Testis (tissue), 2 donors: ENCODE data around the gene ANO10.

ENCODE experiments used
- CTCF ChIP-seq, 3 experiments: fragments of 450-650 bp in 2 of 3; fragments of 200-600 bp in 1 of 3; sonication (generic) in 1 of 3; IDR thresholded peaks; one replicate each; pipeline ENCODE4 v1.5.1; 2016 to 2019; ENCODE audit warnings: antibody characterized with exemption in 3 of 3, mild to moderate bottlenecking in 2 of 3, moderate library complexity in 1 of 3
- POLR2A ChIP-seq: fragments of 450-650 bp; IDR thresholded peaks from one replicate; pipeline ENCODE4 v1.6.1; 2017; ENCODE audit warnings: antibody characterized with exemption, mild to moderate bottlenecking, moderate library complexity

DNA sequence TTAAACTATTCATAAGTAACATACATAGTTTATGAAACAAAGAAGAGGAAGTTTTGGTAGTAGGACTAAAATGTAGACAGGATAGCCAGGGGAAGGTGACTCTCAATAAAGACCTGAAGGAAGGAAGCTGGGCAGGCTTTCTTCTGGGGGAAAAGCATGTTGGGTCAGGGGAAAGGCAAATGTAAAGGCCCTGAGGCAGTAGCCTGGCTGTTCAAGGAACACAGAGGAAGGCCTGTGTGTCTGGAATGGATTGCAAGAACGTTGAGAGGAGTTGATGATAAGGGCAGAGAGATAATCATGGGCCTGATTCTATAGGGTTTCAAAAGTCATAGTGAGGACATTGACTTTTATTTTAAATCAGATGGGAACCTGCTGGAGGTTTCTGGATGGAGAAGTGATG lies 167.8 kb downstream of the ANO10 start:
- TF ChIP-seq CTCF (IDR thresholded peaks at IDR 0.05), result no peak
- TF ChIP-seq POLR2A, result no peak
